NCI-H2196 (cell line): Measurements from ENCODE around the gene MAGI2.

Experiments used
- DNase-seq: peaks from one replicate; lab custom pipeline; 2025; ENCODE audit not compliant: unreplicated experiment; lab: John Stamatoyannopoulos, UW

The MAGI2 gene

GRCh38 chr7:78134256-78134655, 1319.2 kb downstream of the MAGI2 start:
- DNase-seq, result peak; percentile 2

GRCh38 chr7:78130446-78131215, 1322.8 kb downstream of the MAGI2 start:
- DNase-seq, result no peak

- DNase-seq, result no peak
Observed at GRCh38 chr7:78129865-78130264, 1323.6 kb downstream of the MAGI2 start.

GRCh38 chr7:78127009-78127408, 1326.5 kb downstream of the MAGI2 start:
- no peak for DNase-seq

- DNase-seq, result no peak
Observed at GRCh38 chr7:78125884-78126283, 1327.6 kb downstream of the MAGI2 start.

- no peak for DNase-seq
Observed at GRCh38 chr7:78124216-78124615, 1329.3 kb downstream of the MAGI2 start.

GRCh38 chr7:78121888-78122287, 1331.6 kb downstream of the MAGI2 start:
- no peak for DNase-seq

- no peak for DNase-seq
Observed at GRCh38 chr7:78118470-78118869, 1335.0 kb downstream of the MAGI2 start.

GRCh38 chr7:78115876-78116275, 1337.6 kb downstream of the MAGI2 start:
- no peak for DNase-seq

- DNase-seq, result no peak
Observed at GRCh38 chr7:78114993-78115392, 1338.5 kb downstream of the MAGI2 start.

GRCh38 chr7:78112488-78112887, 1341.0 kb downstream of the MAGI2 start:
- DNase-seq, result no peak

- no peak for DNase-seq
Observed at GRCh38 chr7:78111386-78111785, 1342.1 kb downstream of the MAGI2 start.

- no peak for DNase-seq
Observed at GRCh38 chr7:78103475-78103874, 1350.0 kb downstream of the MAGI2 start.

- no peak for DNase-seq
Observed at GRCh38 chr7:78101076-78101475, 1352.4 kb downstream of the MAGI2 start.

- no peak for DNase-seq
Observed at GRCh38 chr7:78099715-78100394, 1353.6 kb downstream of the MAGI2 start.

GRCh38 chr7:78095549-78095948, 1357.9 kb downstream of the MAGI2 start:
- no peak for DNase-seq

GRCh38 chr7:78092331-78092730, 1361.1 kb downstream of the MAGI2 start:
- DNase-seq, result no peak

GRCh38 chr7:78090616-78091015, 1362.9 kb downstream of the MAGI2 start:
- DNase-seq, result no peak

GRCh38 chr7:78083476-78084120, 1369.9 kb downstream of the MAGI2 start:
- no peak for DNase-seq

- no peak for DNase-seq
Observed at GRCh38 chr7:78082556-78082955, 1370.9 kb downstream of the MAGI2 start.

GRCh38 chr7:78081888-78082287, 1371.6 kb downstream of the MAGI2 start:
- DNase-seq, result no peak

- DNase-seq, result no peak
Observed at GRCh38 chr7:78081344-78081743, 1372.1 kb downstream of the MAGI2 start.
